Caco-2 (cell line): Measurements from ENCODE around the gene TNFRSF8. TPM values are rescaled to one million over a fixed set of nuclear protein-coding genes. Genes with fewer than 3 reads are reported as not detected.

ENCODE experiments used
- BruUV-seq: library from RNA; stranded (reverse); fragments of 400-500 nt; replicated peaks from 2 replicates; lab custom pipeline; 2021; lab: Mats Ljungman, UMichigan
- CTCF ChIA-PET: fragments of 300-600 bp; sonication (Branson Sonifier 250); formaldehyde crosslinking; loops from one replicate; lab custom pipeline; 2022; ENCODE audit warnings: antibody characterized with exemption; lab: Charles Lee
- POLR2A ChIA-PET: fragments of 300-600 bp; sonication (Branson Sonifier 250); formaldehyde crosslinking; loops from one replicate; lab custom pipeline; 2022; ENCODE audit warnings: antibody characterized with exemption; lab: Charles Lee
- DNase-seq, 2 experiments: peaks; one replicate each; pipeline versions ENCODE4 v3.0.0 to v3.0.0-alpha.2; 2020 to 2022
- H3K27me3 ChIP-seq: replicated peaks from 2 replicates; pipeline ENCODE4 v1.6.0; 2011; ENCODE audit warnings: low read length; ENCODE audit not compliant: control insufficient read depth, insufficient read depth
- H3K36me3 ChIP-seq: 2 replicates; pipeline ENCODE4 v1.5.1; 2011; ENCODE audit warnings: low read length; ENCODE audit not compliant: control insufficient read depth, insufficient read depth
- H3K4me1 ChIP-seq: fragments of 250-450 bp; sonication (Bioruptor Pico); 2 replicates; pipeline ENCODE4 v1.5.1; 2020; ENCODE audit warnings: mild to moderate bottlenecking
- H3K4me3 ChIP-seq: 2 replicates; pipeline ENCODE4 v1.5.1; 2011; ENCODE audit warnings: low read depth, mild to moderate bottlenecking, control low read depth, low read length
- H3K9me3 ChIP-seq: fragments of 250-450 bp; sonication (Bioruptor Pico); 2 replicates; pipeline ENCODE4 v1.5.1; 2020; ENCODE audit warnings: mild to moderate bottlenecking, moderate library complexity
- H3K27ac Mint-ChIP-seq: one replicate; pipeline ENCODE4 v1.8.0; 2022; ENCODE audit warnings: mixed read lengths; ENCODE audit not compliant: unreplicated experiment
- H3K27me3 Mint-ChIP-seq: one replicate; pipeline ENCODE4 v1.8.0; 2022; ENCODE audit warnings: mixed read lengths; ENCODE audit not compliant: insufficient read depth, unreplicated experiment
- H3K36me3 Mint-ChIP-seq: one replicate; pipeline ENCODE4 v1.8.0; 2022; ENCODE audit warnings: mild to moderate bottlenecking, mixed read lengths; ENCODE audit not compliant: insufficient read depth, unreplicated experiment
- H3K4me1 Mint-ChIP-seq: one replicate; pipeline ENCODE4 v1.8.0; 2022; ENCODE audit warnings: low read depth, mixed read lengths; ENCODE audit not compliant: unreplicated experiment
- H3K4me3 Mint-ChIP-seq: one replicate; pipeline ENCODE4 v1.8.0; 2022; ENCODE audit warnings: mild to moderate bottlenecking, moderate library complexity, mixed read lengths; ENCODE audit not compliant: unreplicated experiment
- H3K9me3 Mint-ChIP-seq: one replicate; pipeline ENCODE4 v1.8.0; 2022; ENCODE audit warnings: mixed read lengths; ENCODE audit not compliant: unreplicated experiment
- CTCF ChIP-seq, 2 experiments: fragments of 200-600 bp in 1 of 2; IDR thresholded peaks; 1 replicate in 1 of 2; 2 replicates in 1 of 2; pipeline versions ENCODE4 v1.5.1 to v1.8.0; 2011 to 2022; ENCODE audit warnings: antibody characterized with exemption in 1 of 2, control low read depth in 1 of 2, inconsistent platforms in 1 of 2, low read depth in 1 of 2, low read length in 1 of 2, mild to moderate bottlenecking in 1 of 2, moderate library complexity in 1 of 2; ENCODE audit not compliant: insufficient read depth in 1 of 2, severe bottlenecking in 1 of 2, unreplicated experiment in 1 of 2
- intact Hi-C: fragments of 100-400 bp; cut with micrococcal nuclease; formaldehyde crosslinking; loops from one replicate; pipeline ENCODE4 v1.10.0; 2022; ENCODE audit not compliant: unreplicated experiment
- total RNA-seq: library from RNA; stranded (reverse); gene quantifications from 2 replicates; pipeline ENCODE4 v1.2.3, GENCODE V29; 2022

Gene TNFRSF8
- total RNA-seq, 1 experiment from 2014 or later = not detected

DNA sequence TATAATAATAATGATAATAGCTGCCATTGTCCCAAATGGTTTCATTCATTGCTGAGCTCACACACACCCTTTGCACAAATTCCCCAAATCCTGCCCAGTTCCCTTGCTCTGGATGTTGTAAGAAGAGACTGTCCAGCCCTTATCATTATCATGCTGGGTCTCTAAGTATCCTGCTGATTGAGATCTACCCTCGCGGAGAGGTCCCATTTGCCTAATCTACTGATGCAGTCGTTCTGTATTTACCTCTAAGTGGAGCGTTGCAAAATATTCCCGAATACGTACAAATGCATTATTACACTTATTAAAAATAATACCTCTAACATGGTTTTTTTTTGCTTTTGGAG, 51.2 kb downstream of the TNFRSF8 start:
- H3K36me3 Mint-ChIP-seq = no peaks in the 10 kb centered on the region
- Histone ChIP-seq H3K4me3 (no peak overlapping the region), H3K4me1 (no peaks in the 10 kb centered on the region), H3K9me3 (no peaks in the 10 kb centered on the region), H3K36me3 (no peaks in the 10 kb centered on the region), H3K27me3 (no peaks in the 10 kb centered on the region)
- DNase-seq = no peak
- H3K4me1 Mint-ChIP-seq = peaks cover 7% of the 10 kb centered on the region
- ChIA-PET POLR2A (no interaction called here), CTCF (interaction anchor here (1.0 kb wide), 1 partner anchor 10 kb away, joined by 3 read pairs; no protein-coding TSS in a partner anchor)
- BruUV-seq = no TSS peak
- no peak for TF ChIP-seq CTCF (IDR thresholded peaks at IDR 0.05; ENCODE audit: insufficient read depth in 1 of 2, low read depth in 1 of 2, low read length in 1 of 2, severe bottlenecking in 1 of 2, unreplicated experiment in 1 of 2)
- no peaks in the 10 kb centered on the region for H3K27me3 Mint-ChIP-seq
- H3K4me3 Mint-ChIP-seq = no peak overlapping the region
- H3K9me3 Mint-ChIP-seq = no peaks in the 10 kb centered on the region
- intact Hi-C loops = no loop called here
- H3K27ac Mint-ChIP-seq = no peak overlapping the region

DNA sequence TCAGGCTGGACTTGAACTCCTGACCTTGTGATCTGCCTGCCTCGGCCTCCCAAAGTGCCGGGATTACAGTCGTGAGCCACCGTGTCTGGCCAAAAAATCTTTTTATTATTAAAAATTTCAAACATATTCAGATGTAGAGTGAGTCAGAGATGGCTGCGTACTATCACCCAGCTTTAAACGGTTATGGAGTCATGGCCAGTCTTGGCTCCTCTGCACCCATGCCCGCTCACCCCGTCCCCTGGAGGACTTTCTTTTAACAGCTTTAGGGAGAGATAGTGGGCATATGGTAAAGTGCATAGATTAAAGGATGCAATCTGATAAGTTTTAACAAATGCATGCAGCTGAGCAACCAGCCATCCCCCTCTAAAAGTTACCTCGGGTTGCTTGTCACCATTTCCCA, 51.8 kb downstream of the TNFRSF8 start:
- Mint-ChIP-seq H3K36me3 (no peaks in the 10 kb centered on the region), H3K4me3 (no peak overlapping the region), H3K27me3 (no peaks in the 10 kb centered on the region), H3K9me3 (no peaks in the 10 kb centered on the region), H3K27ac (no peak overlapping the region), H3K4me1 (peaks cover 7% of the 10 kb centered on the region)
- intact Hi-C loops = no loop called here
- H3K27me3 ChIP-seq = no peaks in the 10 kb centered on the region
- BruUV-seq = no TSS peak
- DNase-seq = no peak
- ChIA-PET CTCF (interaction anchor here (1.0 kb wide), 1 partner anchor 10 kb away, joined by 3 read pairs; no protein-coding TSS in a partner anchor), POLR2A (no interaction called here)
- no peaks in the 10 kb centered on the region for H3K36me3 ChIP-seq
- no peaks in the 10 kb centered on the region for H3K4me1 ChIP-seq
- H3K4me3 ChIP-seq = no peak overlapping the region
- TF ChIP-seq CTCF (IDR thresholded peaks at IDR 0.05; ENCODE audit: insufficient read depth in 1 of 2, low read depth in 1 of 2, low read length in 1 of 2, severe bottlenecking in 1 of 2, unreplicated experiment in 1 of 2) = no peak
- no peaks in the 10 kb centered on the region for H3K9me3 ChIP-seq

GRCh38 chr1:12121212-12122003, 58.3 kb downstream of the TNFRSF8 start:
- Histone ChIP-seq H3K36me3 (no peaks in the 10 kb centered on the region), H3K4me3 (no peak overlapping the region), H3K27me3 (no peaks in the 10 kb centered on the region), H3K4me1 (no peaks in the 10 kb centered on the region), H3K9me3 (no peaks in the 10 kb centered on the region)
- no peak for DNase-seq
- Mint-ChIP-seq H3K36me3 (no peaks in the 10 kb centered on the region), H3K27me3 (peaks cover 6% of the 10 kb centered on the region), H3K9me3 (no peaks in the 10 kb centered on the region), H3K27ac (no peak overlapping the region), H3K4me1 (no peaks in the 10 kb centered on the region), H3K4me3 (no peak overlapping the region)
- ChIA-PET POLR2A (no interaction called here), CTCF (interaction anchor here (0.9 kb wide), 1 partner anchor 88 kb away, joined by 3 read pairs; no protein-coding TSS in a partner anchor)
- intact Hi-C loops = no loop called here
- BruUV-seq = no TSS peak
- TF ChIP-seq CTCF (IDR thresholded peaks at IDR 0.05; ENCODE audit: insufficient read depth in 1 of 2, low read depth in 1 of 2, low read length in 1 of 2, severe bottlenecking in 1 of 2, unreplicated experiment in 1 of 2) = no peak
